HepG2 (cell line): Measurements from ENCODE around the gene EFL1. TPM values are rescaled to one million over a fixed set of nuclear protein-coding genes. Genes with fewer than 3 reads are reported as not detected.

Experiments
- ATF7 ChIP-seq, 2 experiments: fragments of 450-650 bp in 1 of 2; sonication (generic) in 1 of 2; formaldehyde crosslinking in 1 of 2; IDR thresholded peaks; 2 replicates each; pipeline versions ENCODE4 v1.4.0 to v1.6.1; 2016 to 2020; ENCODE audit warnings: antibody characterized with exemption in 1 of 2, mild to moderate bottlenecking in 1 of 2, missing genetic modification reagents in 1 of 2
- GLI4 ChIP-seq: sonication (generic); formaldehyde crosslinking; IDR thresholded peaks from 2 replicates; pipeline ENCODE4 v1.5.1; 2020; ENCODE audit warnings: missing genetic modification reagents, mild to moderate bottlenecking, moderate library complexity, borderline replicate concordance
- GZF1 ChIP-seq: sonication (generic); formaldehyde crosslinking; IDR thresholded peaks from 2 replicates; pipeline ENCODE4 v1.5.1; 2020; ENCODE audit warnings: mild to moderate bottlenecking, missing genetic modification reagents
- HDAC1 ChIP-seq: sonication (generic); formaldehyde crosslinking; IDR thresholded peaks from 2 replicates; pipeline ENCODE4 v1.5.1; 2020; ENCODE audit warnings: mild to moderate bottlenecking, missing genetic modification reagents
- HINFP ChIP-seq: sonication (generic); formaldehyde crosslinking; IDR thresholded peaks from 2 replicates; pipeline ENCODE4 v1.4.0; 2020; ENCODE audit warnings: low read depth, mild to moderate bottlenecking, missing genetic modification reagents
- HMG20B ChIP-seq: conservative IDR thresholded peaks from 2 replicates; pipeline ENCODE4 v1.6.1; 2016; ENCODE audit warnings: missing genetic modification reagents, missing compliant biosample characterization
- IKZF5 ChIP-seq: IDR thresholded peaks from 2 replicates; pipeline ENCODE4 v1.6.1; 2018; ENCODE audit warnings: missing genetic modification reagents, mild to moderate bottlenecking, missing compliant biosample characterization
- KDM6A ChIP-seq: IDR thresholded peaks from 2 replicates; pipeline ENCODE4 v1.6.1; 2016; ENCODE audit warnings: low read depth
- KLF11 ChIP-seq: IDR thresholded peaks from 2 replicates; pipeline ENCODE4 v1.6.1; 2016; ENCODE audit warnings: missing compliant biosample characterization
- MLLT10 ChIP-seq: sonication (generic); formaldehyde crosslinking; IDR thresholded peaks from 2 replicates; pipeline ENCODE4 v1.4.0; 2020; ENCODE audit warnings: missing genetic modification reagents
- NCOA2 ChIP-seq: sonication (generic); formaldehyde crosslinking; IDR thresholded peaks from 2 replicates; pipeline ENCODE4 v1.8.0; 2022; ENCODE audit warnings: inconsistent platforms
- PAX8 ChIP-seq: sonication (generic); formaldehyde crosslinking; IDR thresholded peaks from 2 replicates; pipeline ENCODE4 v1.8.0; 2022; ENCODE audit warnings: mild to moderate bottlenecking, missing genetic modification reagents, borderline replicate concordance
- PHF8 ChIP-seq: sonication (generic); formaldehyde crosslinking; IDR thresholded peaks from 2 replicates; pipeline ENCODE4 v1.5.0; 2020; ENCODE audit warnings: missing genetic modification reagents
- RBFOX2 ChIP-seq: fragments of 200-400 bp; formaldehyde crosslinking; IDR thresholded peaks from 2 replicates; pipeline ENCODE4 v1.6.1; 2017; ENCODE audit warnings: low read depth, mild to moderate bottlenecking, low read length
- RXRB ChIP-seq: IDR thresholded peaks from 2 replicates; pipeline ENCODE4 v1.6.1; 2016; ENCODE audit warnings: borderline replicate concordance, missing genetic modification reagents, missing compliant biosample characterization
- SETDB1 ChIP-seq: sonication (generic); formaldehyde crosslinking; IDR thresholded peaks from 2 replicates; pipeline ENCODE4 v1.5.1; 2020; ENCODE audit warnings: missing genetic modification reagents, mild to moderate bottlenecking, borderline replicate concordance
- SP2 ChIP-seq: sonication (generic); formaldehyde crosslinking; IDR thresholded peaks from 2 replicates; pipeline ENCODE4 v1.5.1; 2020; ENCODE audit warnings: mild to moderate bottlenecking, missing genetic modification reagents
- SUZ12 ChIP-seq: fragments of 150-350 bp; IDR thresholded peaks from 2 replicates; pipeline ENCODE4 v1.6.1; 2014; ENCODE audit warnings: low read depth, low read length
- TIGD3 ChIP-seq: sonication (generic); formaldehyde crosslinking; IDR thresholded peaks from 2 replicates; pipeline ENCODE4 v1.5.1; 2020; ENCODE audit warnings: mild to moderate bottlenecking, missing genetic modification reagents, borderline replicate concordance
- ZBTB38 ChIP-seq: sonication (generic); formaldehyde crosslinking; IDR thresholded peaks from 2 replicates; pipeline ENCODE4 v1.5.1; 2020; ENCODE audit warnings: mild to moderate bottlenecking, missing genetic modification reagents
- ZKSCAN5 ChIP-seq: sonication (generic); formaldehyde crosslinking; IDR thresholded peaks from 2 replicates; pipeline ENCODE4 v1.5.1; 2020; ENCODE audit warnings: mild to moderate bottlenecking, missing genetic modification reagents
- ZNF124 ChIP-seq: sonication (generic); formaldehyde crosslinking; IDR thresholded peaks from 2 replicates; pipeline ENCODE4 v1.4.0; 2020; ENCODE audit warnings: missing genetic modification reagents
- ZNF234 ChIP-seq: sonication (generic); formaldehyde crosslinking; conservative IDR thresholded peaks from 2 replicates; pipeline ENCODE4 v1.5.1; 2020; ENCODE audit warnings: mild to moderate bottlenecking, missing genetic modification reagents
- ZNF292 ChIP-seq: sonication (generic); formaldehyde crosslinking; IDR thresholded peaks from 2 replicates; pipeline ENCODE4 v1.8.1; 2022; ENCODE audit warnings: mild to moderate bottlenecking, low read depth, missing genetic modification reagents, borderline replicate concordance
- ZNF644 ChIP-seq: IDR thresholded peaks from 2 replicates; pipeline ENCODE4 v1.6.1; 2016; ENCODE audit warnings: low read depth
- ZNF704 ChIP-seq: sonication (generic); formaldehyde crosslinking; IDR thresholded peaks from 2 replicates; pipeline ENCODE4 v1.8.1; 2023; ENCODE audit warnings: mild to moderate bottlenecking, inconsistent platforms, moderate library complexity, missing genetic modification reagents, borderline replicate concordance
- ZNF768 ChIP-seq: sonication (generic); formaldehyde crosslinking; IDR thresholded peaks from 2 replicates; pipeline ENCODE4 v1.4.0; 2020; ENCODE audit warnings: missing genetic modification reagents
- ZNF780A ChIP-seq: sonication (generic); formaldehyde crosslinking; IDR thresholded peaks from 2 replicates; pipeline ENCODE4 v1.8.0; 2022; ENCODE audit warnings: mild to moderate bottlenecking, missing genetic modification reagents, moderate library complexity
- ZNF792 ChIP-seq: IDR thresholded peaks from 2 replicates; pipeline ENCODE4 v1.6.1; 2016
- ZNF878 ChIP-seq: sonication (generic); formaldehyde crosslinking; IDR thresholded peaks from 2 replicates; pipeline ENCODE4 v1.8.1; 2023; ENCODE audit warnings: mild to moderate bottlenecking, missing genetic modification reagents, moderate library complexity
- polyA plus RNA-seq, 8 experiments: library from polyadenylated mRNA; depleted of rRNA in 3 of 8; stranded (reverse) in 7 of 8; unstranded in 1 of 8; fragments of >200 nt; fragmentation: Illumina TruSeq in 4 of 8; extraction: Trizol in 4 of 8; gene quantifications; 2 replicates each; pipeline versions ENCODE4 v1.2.1 to v1.2.3, GENCODE V29; 2011 to 2016; ENCODE audit warnings: low read depth in 4 of 8, missing spikeins in 1 of 8, mixed read lengths in 1 of 8; ENCODE audit not compliant: insufficient read depth in 1 of 8
- total RNA-seq, 5 experiments: library from RNA; depleted of rRNA; stranded (reverse); fragments of >200 nt; fragmentation: Illumina TruSeq; extraction: Trizol; gene quantifications; 2 replicates each; pipeline ENCODE4 v1.2.3, GENCODE V29; 2016; ENCODE audit warnings: low read depth in 1 of 5

The EFL1 gene
- total and polyA plus RNA-seq, 2 of the 13 experiments (the other 11 are each of a cell fraction or from before 2014, with no cell fraction given): 6.4 to 12.0 TPM

- TF ChIP-seq ZNF780A (CRISPR knock-in tag) (no peak), SP2 (no peak), SETDB1 (CRISPR knock-in tag) (no peak), HINFP (CRISPR knock-in tag) (no peak), ATF7 (IDR thresholded peaks at IDR 0.05) (peak; percentile 46; the same call in 1 of the 2 replicates), ATF7 (CRISPR knock-in tag; IDR thresholded peaks at IDR 0.05) (peak; percentile 44; the same call in 1 of the 2 replicates), PAX8 (CRISPR knock-in tag) (no peak), HDAC1 (CRISPR knock-in tag) (peak; percentile 69), PHF8 (CRISPR knock-in tag) (no peak), NCOA2 (CRISPR knock-in tag) (peak; percentile 79), ZNF644 (CRISPR knock-in tag) (no peak), ZKSCAN5 (no peak), GZF1 (CRISPR knock-in tag) (no peak), SUZ12 (no peak), MLLT10 (CRISPR knock-in tag) (no peak), RBFOX2 (no peak), ZBTB38 (CRISPR knock-in tag) (no peak), ZNF768 (CRISPR knock-in tag) (no peak), ZNF234 (no peak), ZNF292 (no peak), GLI4 (CRISPR knock-in tag) (no peak), RXRB (CRISPR knock-in tag) (peak; percentile 89), ZNF124 (CRISPR knock-in tag) (no peak), KLF11 (CRISPR knock-in tag) (no peak), ZNF878 (CRISPR knock-in tag) (no peak), KDM6A (0 out of 2 replicates have a peak, but pooled peaks have one; percentile 56), IKZF5 (CRISPR knock-in tag) (no peak; the same call in 1 of the 2 replicates), HMG20B (CRISPR knock-in tag) (peak; percentile 91), ZNF792 (CRISPR knock-in tag) (peak; percentile 59; the same call in 1 of the 2 replicates), TIGD3 (no peak), ZNF704 (CRISPR knock-in tag) (no peak)
These were observed 816 bp upstream of the EFL1 start (continued) for GRCh38 chr15:82263350-82263749.
